ENCODE data around the gene KLF11.
"Not testable (repeated sequence)": the region's sequence is repeated elsewhere in the genome, so short reads cannot be mapped to it uniquely, and the experiment has no call there.

Gene KLF11

DNA sequence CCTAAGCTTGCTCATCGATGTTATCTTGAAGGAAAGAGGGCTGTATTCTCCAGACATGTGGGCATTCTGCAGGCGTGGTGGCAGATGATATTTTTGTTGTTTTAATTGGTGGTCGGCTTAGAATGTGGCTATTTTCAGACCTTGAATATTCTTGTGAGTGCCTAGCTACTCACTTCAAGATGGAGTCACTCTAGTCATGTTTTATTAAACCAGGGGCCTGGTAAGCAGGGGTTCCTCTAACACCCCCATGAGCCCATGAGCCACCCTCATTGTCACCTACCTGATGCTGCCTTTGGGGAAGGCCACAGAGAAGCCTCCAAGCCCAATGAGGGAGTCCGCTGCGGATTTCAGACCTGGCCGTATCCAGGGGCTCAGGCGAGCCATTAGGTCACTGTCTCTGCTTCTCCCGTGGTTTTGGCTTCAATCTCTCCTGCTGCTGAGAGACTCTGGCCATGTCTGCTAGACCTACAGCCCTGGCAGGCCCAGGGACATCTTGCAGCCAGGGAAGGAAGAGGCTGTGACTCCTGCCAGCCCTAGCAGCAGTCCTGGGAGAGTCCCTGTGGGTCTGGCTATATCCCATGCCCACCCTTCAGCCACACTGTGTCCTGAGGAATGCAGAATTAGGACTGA lies 16.3 kb upstream of the KLF11 start:
- DNase-seq (ENCODE audit: low read depth): no peak

- no peak for DNase-seq (ENCODE audit: low read depth)
Measured at GRCh38 chr2:10027660-10028330, 15.6 kb upstream of the KLF11 start.

GRCh38 chr2:10028407-10028987 lies 14.9 kb upstream of the KLF11 start:
- no peak for DNase-seq (ENCODE audit: low read depth)

DNA sequence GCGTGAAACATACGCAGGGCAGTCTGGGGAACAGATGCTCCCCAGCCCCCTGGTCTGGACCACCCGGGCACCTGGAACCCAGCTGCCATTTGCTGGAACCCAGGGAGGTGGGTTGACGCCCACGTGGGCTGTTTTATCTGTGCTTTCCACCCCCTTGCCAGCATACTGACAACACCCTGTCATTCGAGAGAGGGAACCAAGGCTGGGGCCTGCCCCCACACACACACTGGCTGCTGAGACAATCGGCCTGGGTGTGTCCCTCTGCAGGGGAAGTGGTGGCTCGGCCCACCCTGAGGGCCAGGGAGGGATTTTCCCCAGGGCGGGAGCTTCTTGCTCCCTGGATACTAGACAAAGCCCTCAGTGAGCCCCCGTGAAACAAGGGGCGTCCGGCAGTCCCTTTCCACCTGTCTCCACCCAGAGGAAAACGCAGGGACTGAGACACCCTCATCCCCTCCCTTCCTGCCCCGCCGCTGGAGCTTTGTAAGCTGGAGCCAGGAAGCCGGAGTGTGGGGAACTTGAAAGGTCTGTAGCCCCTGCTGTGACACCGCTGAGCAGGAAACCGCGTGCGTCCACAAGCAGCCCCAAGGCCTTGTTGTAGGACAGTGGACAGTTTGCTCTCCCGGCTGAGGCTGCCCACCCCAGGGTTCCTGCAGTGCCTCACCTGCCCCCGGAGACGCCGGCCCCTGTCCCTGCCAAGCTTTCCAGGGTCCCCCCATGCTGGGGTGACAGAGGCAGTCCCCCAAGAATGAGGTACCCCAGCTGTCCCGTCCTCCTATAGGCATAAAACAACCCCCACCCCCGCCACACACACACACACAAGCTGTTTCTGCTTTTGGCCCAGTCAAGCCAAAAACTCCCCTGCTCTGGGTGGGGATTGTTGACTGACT lies 14.1 kb upstream of the KLF11 start:
- DNase-seq (ENCODE audit: low read depth): no peak

DNA sequence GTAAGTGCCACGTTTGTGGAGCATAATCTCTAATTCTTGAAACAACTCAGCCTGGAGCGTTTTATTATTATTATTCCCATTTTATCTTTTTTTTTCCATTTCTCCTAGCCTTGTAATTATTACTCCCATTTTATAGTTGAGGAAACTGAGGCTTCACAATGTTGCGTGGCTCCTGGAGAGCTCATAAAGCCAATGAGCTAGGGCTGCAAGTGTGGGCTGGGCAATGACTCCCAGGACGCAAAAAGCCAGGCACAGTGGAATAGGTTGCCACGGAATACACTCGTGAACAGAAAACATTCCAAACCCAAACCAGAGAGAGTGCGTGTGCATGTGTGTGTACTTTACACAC lies 13.5 kb upstream of the KLF11 start:
- no peak for DNase-seq (ENCODE audit: low read depth)

DNA sequence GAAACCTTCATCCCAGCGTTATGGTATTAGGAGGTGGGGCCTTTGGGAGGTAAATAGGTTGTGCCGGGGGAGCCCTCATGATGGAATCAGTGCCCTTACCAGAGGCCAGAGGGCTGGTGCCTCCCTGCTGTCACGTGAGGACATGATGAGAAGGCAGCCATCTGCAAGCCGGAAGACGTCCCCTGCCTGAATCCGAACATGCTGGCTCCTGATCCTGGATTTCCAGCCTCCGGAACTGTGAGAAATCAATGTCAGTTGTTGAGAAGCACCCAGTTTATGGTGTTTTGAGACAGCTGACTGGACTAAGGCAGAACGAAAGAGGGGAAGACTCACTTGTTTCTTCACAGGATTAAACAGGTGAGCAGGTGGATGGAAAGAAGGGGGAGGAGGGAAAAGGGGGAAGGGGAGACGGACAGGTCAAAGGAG lies 13.0 kb upstream of the KLF11 start:
- no peak for DNase-seq (ENCODE audit: low read depth)

- DNase-seq (ENCODE audit: low read depth): not testable (repeated sequence)
Measured at GRCh38 chr2:10030798-10031197, 12.6 kb upstream of the KLF11 start.

DNA sequence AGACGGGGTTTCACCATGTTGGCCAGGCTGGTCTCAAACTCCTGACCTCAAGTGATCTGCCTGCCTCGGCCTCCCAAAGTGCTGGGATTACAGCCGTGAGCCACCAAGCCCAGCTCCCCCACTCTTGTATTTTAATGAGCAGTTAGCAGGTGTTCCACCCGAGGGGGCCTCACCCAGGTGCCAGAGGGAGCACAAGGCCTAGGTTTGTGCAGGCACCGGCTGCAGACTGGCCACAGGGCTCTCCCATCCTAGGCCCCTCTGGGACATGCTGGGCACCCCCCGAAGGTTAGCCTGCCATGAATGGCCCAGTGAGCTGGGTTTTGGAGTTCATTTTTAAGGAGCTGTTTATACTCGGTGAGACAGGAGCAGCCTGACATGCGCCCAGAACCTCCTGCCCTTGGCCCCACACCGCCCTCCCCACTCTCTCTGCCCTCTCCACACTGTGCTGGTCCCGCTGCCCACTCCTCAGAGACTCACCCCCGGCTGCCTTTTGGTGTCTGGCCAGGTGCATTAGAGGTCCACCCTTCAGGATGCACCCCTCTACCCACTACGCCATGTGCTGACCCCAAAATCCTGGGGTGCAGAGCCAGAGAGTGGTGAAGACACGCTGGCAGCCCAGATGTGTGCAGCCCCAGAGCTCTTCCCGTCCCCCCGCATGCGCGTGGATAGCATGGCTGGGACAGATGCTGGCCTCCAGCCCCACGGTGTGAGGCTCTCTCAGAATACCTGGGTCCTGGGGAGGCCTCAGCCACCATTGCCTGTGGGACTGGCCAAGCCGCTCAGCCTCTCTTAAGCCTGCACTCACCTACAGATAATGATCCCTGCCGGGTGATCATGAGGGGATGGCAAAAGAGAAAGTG lies 11.2 kb upstream of the KLF11 start:
- no peak for DNase-seq (ENCODE audit: low read depth)

DNA sequence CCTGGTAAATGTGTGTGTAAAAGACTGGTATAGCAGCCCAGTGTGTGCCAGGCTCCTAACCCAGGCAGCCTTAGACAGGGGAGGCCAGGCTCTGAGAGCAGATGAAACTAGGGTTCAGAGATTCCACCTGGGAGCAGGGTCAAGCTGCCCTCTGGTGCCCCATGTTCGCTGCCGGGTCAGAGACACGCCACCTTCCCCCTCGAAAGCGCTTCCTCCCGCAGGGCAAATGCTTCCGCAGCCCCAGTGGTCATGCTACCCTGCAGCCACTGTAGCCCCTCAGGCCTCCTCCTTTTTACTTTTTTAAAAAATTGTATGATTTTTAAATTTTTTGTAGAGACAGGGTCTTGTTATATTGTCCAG lies 10.6 kb upstream of the KLF11 start:
- DNase-seq (ENCODE audit: low read depth): no peak

DNA sequence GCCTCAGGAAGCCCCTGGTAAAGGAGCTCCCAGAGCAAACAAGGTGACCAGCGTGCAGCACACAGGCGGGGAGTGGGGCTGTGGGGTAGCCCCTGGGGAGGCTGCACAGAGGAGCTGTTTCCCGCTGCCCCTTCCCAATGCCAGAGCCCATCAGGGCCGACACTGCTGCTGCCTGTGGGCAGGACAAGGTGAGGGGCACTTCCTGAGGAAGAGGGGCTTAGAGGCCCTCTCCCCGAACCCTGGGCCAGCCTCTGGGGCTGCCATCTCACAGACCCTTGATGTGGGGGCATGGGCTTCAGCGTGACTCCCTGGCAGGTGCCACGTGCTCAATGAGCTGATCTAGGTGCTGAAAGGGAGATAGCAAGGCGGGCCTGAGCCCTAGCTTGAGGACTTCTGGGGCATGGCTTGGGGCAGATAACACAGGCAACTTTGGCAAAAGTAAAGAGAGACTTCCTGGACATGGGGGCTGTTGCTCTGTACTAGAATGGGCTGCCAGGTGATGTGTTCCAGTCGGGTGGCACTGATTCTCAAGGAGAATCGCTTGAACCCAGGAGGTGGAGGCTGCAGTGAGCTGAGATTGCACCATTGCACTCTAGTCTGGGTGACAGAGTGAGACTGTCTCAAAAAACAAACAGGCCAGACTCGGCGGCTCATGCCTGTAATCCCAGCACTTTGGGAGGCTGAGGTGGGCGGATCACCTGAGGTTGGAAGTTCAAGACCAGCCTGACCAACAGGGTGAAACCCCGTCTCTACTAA lies 9.9 kb upstream of the KLF11 start:
- no peak for DNase-seq (ENCODE audit: low read depth)

- no peak for DNase-seq (ENCODE audit: low read depth)
Measured at GRCh38 chr2:10034333-10035052, 8.9 kb upstream of the KLF11 start.

GRCh38 chr2:10035053-10035422 lies 8.3 kb upstream of the KLF11 start:
- DNase-seq (ENCODE audit: low read depth): no peak

- DNase-seq (ENCODE audit: low read depth): no peak
Measured at GRCh38 chr2:10035633-10036032, 7.7 kb upstream of the KLF11 start.

DNA sequence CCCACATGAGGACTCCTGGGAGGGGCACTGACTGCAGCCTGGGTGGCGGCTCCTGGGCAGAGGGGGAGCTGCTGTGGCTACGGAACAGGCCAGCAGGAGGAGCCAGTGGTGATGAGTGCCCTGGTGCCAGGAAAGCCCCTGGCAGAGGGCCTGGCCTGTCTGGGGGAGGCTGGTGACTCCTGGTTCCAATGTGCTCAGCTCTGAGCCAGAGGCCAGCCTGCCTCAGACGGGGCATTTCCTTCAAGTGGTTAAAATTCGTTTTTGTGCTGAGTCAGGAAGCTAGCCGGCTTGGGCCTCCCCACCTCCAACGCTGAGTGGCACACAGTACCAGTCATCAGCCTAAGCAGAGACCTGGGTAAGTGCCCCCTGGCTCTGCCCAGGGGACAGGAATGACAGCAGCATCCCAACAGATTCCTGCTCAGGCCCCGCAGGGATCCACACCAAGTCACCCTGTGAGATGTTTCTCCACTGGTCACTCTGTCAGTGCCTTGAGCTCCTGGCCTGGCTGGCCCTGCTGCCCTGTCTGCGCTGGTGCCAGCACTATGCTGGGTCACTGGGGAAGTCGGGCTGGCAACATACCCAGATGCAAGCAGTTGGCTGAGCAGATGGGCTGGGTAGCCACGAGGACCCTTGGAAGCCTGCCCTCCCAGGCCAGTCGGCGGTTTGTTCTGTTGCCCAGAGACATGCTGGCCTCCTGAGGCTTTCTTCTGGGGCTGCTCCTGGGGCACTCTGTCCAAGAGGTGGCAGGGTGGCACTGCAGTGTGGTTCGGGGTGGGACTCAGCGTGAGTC lies 7.1 kb upstream of the KLF11 start:
- no peak for DNase-seq (ENCODE audit: low read depth)

GRCh38 chr2:10038123-10038522 lies 5.2 kb upstream of the KLF11 start:
- DNase-seq (ENCODE audit: low read depth): no peak

DNA sequence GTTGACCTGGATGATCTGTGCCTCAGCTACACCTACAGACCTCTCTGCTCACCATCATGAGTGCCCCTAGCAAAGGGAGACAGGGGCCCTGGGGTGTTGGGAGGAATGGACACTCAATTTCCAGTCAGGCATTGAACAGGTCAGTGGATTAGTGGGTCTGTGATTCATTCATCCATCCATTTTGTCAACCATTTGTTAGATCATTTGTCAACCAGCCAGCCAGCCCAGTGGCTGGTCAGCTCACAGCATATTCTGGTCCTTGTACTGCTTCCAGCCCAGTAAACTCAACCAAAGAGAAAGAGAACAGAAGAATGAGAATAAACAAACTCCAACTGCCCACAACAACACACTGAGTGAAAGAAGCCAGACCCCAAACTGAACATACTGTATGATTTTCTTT lies 4.6 kb upstream of the KLF11 start:
- DNase-seq (ENCODE audit: low read depth): no peak

DNA sequence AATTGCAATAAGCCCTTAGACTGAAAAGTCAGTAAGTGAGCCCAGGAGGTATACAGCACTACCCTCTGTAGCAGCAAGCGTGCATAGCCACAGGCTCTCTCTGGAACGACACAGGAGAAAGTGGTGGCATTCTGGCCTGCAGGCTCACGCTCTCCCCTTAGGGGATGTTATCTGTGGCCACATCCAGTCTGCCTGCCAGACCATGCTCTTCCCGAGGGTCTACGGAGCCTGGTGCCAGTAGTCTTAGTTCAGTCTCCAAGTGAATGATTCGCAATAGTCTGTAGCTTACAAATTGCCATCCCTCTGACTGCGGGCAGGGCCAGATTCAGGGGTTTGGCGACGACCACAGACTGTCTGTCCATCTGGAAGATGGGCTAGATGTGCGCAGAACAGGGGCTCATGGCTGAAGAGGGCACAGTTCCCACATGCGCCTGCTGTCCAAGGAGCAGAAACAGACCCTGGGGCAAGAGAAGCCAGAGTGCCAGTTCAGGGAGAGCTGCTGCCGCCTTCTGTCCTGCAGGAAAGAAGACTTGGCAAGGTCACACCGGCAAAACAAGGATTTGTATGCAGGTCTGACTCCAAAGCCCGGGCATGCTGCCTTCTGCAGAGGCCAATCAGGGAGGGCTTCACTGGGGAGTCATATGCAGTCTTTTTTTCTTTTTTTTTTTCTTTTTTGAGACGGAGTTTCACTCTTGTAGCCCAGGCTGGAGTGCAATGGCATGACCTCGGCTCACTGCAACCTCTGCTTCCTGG lies 3.5 kb upstream of the KLF11 start:
- no peak for DNase-seq (ENCODE audit: low read depth)

DNA sequence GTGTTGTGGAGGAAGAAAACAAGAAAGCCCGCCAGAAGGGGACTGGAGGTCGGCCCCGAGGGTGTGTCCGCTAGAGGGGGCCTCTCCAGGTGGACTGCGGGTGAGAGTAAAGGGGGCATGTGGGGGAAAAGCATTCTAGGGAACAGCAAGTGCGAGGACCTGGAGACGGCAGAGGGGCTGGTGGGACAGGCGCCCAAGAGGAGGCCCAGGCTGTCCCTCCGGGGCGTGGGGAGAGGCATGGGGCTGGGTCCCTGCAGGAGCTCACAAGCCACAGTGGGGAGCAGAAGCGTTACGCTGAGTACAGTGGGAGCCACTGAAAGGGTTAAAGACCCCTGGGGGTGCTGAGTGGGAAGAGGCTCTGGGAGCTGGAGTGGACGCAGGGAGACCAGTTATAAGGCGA lies 1.6 kb upstream of the KLF11 start:
- DNase-seq (ENCODE audit: low read depth): no peak

All from stimulated activated CD8-positive, alpha-beta memory T cell treated with anti-CD3 and anti-CD28 coated beads, Interleukin-7, amount 100 ng/mL, for 24 hours (primary cell).